Smooth muscle cell of the pulmonary artery (primary cell): ENCODE data around the gene PHLDA2. TPM values are rescaled to one million over a fixed set of nuclear protein-coding genes. Genes with fewer than 3 reads are reported as not detected.

Experiments
- total RNA-seq: library from RNA; depleted of rRNA; stranded (reverse); fragments of >200 nt; gene quantifications from 2 replicates; pipeline ENCODE4 v1.2.3, GENCODE V29; 2014

The PHLDA2 gene
- total RNA-seq: 5.8 and 9.1 TPM in 2 replicates

DNA sequence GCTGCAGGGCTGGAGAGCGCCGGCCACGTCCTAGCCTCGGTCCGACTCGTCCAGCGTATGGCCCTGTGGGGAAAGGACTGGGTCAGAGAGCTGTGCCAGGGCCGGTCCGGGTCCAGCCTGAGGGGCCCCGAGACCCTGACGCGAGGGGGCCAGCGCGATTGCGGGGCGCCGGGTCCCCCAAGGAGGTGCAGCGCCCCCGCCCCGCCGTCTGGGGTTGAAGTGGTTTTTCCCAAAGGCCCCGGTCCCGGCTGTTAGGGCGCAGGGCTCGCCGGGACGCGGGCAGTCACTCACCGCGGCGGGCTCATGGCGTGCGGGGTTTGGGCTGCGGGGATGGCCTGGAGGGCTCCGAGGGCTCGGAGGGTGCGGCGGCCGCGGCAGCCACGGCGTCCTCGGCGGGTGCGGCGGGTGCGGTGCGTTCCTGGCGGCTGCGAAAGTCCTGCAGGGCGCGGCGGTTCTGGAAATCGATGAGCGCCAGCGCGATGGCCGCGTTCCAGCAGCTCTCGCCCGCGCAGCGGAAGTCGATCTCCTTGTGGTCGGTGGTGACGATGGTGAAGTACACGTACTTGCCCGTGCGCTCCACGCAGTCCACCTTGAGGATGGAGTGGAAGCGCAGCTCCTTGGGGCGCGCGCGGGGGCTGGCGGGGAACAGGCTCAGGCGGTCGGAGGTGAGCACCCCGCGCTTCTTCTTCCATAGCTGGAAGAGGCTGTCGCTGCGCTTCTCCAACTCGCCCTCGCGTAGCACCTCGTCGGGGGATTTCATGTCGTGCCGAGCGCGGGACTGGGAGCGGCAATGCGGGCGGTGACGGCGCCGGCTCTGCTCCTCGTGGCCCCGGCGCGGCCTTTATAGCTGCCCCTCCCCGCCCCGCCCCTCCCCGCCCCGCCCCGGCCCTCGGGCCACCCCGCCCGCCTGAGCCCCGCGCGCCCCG is at the start of gene PHLDA2:
Gene PHLDA2, minus strand, starts transcription at position 816 of the 926 bp plus-strand sequence. Its CDS starts 56 bp downstream, at position 760.

GRCh38 chr11:2885678-2886081 is 43.5 kb downstream of the PHLDA2 start, which contains the start of gene CDKN1C:
Gene CDKN1C (minus strand): TSS chr11:2885775. CDS start chr11:2885456, 319 bp downstream.

Other genes with a start within 250 kb of the PHLDA2 start
- gene KCNQ1OT1, start 229.4 kb downstream of the PHLDA2 start, total RNA-seq: 3.9 and 4.8 TPM in 2 replicates
- 1.2 and 1.3 TPM in 2 replicates for gene CDKN1C, start 43.6 kb downstream of the PHLDA2 start, total RNA-seq
- 97.7 and 103 TPM in 2 replicates for gene NAP1L4, start 62.9 kb upstream of the PHLDA2 start, total RNA-seq
- gene CARS1, start 128.0 kb upstream of the PHLDA2 start, total RNA-seq: 71.2 and 85.3 TPM in 2 replicates
- gene OSBPL5, start 235.9 kb upstream of the PHLDA2 start, total RNA-seq: 51.4 and 68.8 TPM in 2 replicates